ENCODE results near the gene SLC4A8. TPM values are rescaled to one million over a fixed set of nuclear protein-coding genes. Genes with fewer than 3 reads are reported as not detected.
A peak's percentile ranks its signal among the peaks of the same experiment; 100 is the strongest.

Gene SLC4A8
- total and polyA plus RNA-seq, 2 donors (not counting 3 experiments of a cell fraction or from before 2014, with no cell fraction given), result 4.7 to 9.7 TPM

DNA sequence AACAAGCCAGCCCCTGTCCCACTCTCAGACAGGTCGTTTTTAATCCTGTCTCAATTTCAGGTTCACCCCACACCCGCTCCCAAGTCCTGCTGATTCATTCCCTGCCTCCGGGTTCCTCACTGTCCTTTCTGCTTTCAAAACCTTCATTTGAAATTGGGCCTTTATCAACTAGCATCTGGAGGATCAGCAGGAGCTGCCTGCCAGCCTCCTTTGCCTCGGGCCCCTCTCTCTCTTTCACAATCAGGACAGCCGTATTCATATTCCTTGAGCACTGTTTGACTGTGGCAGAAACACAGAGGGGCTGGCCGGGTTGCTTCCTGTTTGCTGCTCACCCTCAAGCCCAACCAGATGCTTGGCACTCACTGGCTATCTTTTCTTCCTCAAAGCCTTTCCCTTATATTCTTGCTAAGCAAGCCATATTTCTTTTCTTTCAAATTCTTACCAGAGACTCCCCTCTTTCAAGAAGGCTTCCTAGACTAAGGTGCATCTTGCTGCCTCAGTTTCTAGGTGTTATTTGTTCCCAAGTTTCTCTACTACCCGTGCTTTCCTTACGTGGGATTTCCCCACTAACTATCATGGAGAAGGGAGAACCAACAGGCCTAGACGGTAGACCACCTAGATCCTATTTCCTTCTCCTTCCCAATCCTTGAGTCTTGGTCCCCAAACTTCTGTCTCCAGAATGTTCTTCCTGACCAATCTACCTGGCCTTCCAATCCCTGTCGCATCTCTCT lies 36.4 kb upstream of the SLC4A8 start:
- DNase-seq (ENCODE audit: low read depth, low spot score), result peak; percentile 26
- CTCF ChIA-PET, result interaction anchor here (1.9 kb wide), 1 partner anchor 17 kb away, joined by 9 read pairs; no protein-coding TSS in a partner anchor

More for the DNA sequence above, 36.4 kb upstream of the SLC4A8 start:
- Histone ChIP-seq H2AFZ (ENCODE audit: low read depth, low read length) (no peak overlapping the region), H3K9me3 (replicated peaks; ENCODE audit: control insufficient read depth, insufficient read depth, low read length) (no peaks in the 10 kb centered on the region), H3K27me3 (ENCODE audit: control insufficient read depth in 2 of 2, insufficient read depth in 2 of 2, low read length in 2 of 2) (no peaks in the 10 kb centered on the region), H3K36me3 (ENCODE audit: control insufficient read depth in 2 of 2, extremely low read depth in 1 of 2, insufficient read depth in 2 of 2, low read length in 2 of 2) (no peaks in the 10 kb centered on the region), H3K4me3 (replicated peaks in 1 of 3; ENCODE audit: insufficient read depth in 1 of 3, low read depth in 1 of 3, low read length in 3 of 3) (no peak overlapping the region), H3K27ac (ENCODE audit: insufficient read depth, low read depth, low read length) (no peak overlapping the region), H3K4me2 (ENCODE audit: insufficient read depth, low read length) (no peak overlapping the region), H3K79me2 (ENCODE audit: control insufficient read depth, insufficient read depth, low read length) (peaks cover 5% of the 10 kb centered on the region), H3K9ac (replicated peaks; ENCODE audit: extremely low read depth, insufficient read depth, low read length) (no peak overlapping the region), H3K9me1 (replicated peaks; ENCODE audit: control insufficient read depth, extremely low read depth, insufficient read depth, low read length) (no peaks in the 10 kb centered on the region), H4K20me1 (replicated peaks; ENCODE audit: control insufficient read depth, extremely low read depth, insufficient read depth, low read length) (no peaks in the 10 kb centered on the region), H3K4me1 (ENCODE audit: control insufficient read depth, extremely low read depth, insufficient read depth, low read length) (peaks cover 15% of the 10 kb centered on the region)
- no peak for FAIRE-seq
- POLR2A ChIA-PET, result no interaction called here
- BruUV-seq (replicated peaks), result no TSS peak
- intact Hi-C loops (cut with micrococcal nuclease) (no loop called here), dilution Hi-C loops (cut with MboI; ENCODE audit: extremely low pct_ligation_motif_present, low sequenced_read_pairs) (no loop called here)
- TF ChIP-seq MYC (IDR thresholded peaks at IDR 0.05; ENCODE audit: low read depth, low read length) (no peak), EZH2 (IDR thresholded peaks at IDR 0.05; ENCODE audit: borderline replicate concordance, low read depth, low read length, severe bottlenecking) (no peak), POLR2AphosphoS5 (IDR thresholded peaks at IDR 0.05; ENCODE audit: insufficient read depth, low read depth, low read length) (no peak), JUN (IDR thresholded peaks at IDR 0.05; ENCODE audit: borderline replicate concordance, insufficient read depth, insufficient read length, low read depth) (no peak), FOS (IDR thresholded peaks at IDR 0.05; ENCODE audit: borderline replicate concordance, insufficient read depth, low read length) (no peak)
- TF ChIP-seq, protein P1, sequence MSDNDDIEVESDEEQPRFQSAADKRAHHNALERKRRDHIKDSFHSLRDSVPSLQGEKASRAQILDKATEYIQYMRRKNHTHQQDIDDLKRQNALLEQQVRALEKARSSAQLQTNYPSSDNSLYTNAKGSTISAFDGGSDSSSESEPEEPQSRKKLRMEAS (IDR thresholded peaks at IDR 0.05; ENCODE audit: insufficient read depth, insufficient read length), result no peak
- TF ChIP-seq, protein P2, sequence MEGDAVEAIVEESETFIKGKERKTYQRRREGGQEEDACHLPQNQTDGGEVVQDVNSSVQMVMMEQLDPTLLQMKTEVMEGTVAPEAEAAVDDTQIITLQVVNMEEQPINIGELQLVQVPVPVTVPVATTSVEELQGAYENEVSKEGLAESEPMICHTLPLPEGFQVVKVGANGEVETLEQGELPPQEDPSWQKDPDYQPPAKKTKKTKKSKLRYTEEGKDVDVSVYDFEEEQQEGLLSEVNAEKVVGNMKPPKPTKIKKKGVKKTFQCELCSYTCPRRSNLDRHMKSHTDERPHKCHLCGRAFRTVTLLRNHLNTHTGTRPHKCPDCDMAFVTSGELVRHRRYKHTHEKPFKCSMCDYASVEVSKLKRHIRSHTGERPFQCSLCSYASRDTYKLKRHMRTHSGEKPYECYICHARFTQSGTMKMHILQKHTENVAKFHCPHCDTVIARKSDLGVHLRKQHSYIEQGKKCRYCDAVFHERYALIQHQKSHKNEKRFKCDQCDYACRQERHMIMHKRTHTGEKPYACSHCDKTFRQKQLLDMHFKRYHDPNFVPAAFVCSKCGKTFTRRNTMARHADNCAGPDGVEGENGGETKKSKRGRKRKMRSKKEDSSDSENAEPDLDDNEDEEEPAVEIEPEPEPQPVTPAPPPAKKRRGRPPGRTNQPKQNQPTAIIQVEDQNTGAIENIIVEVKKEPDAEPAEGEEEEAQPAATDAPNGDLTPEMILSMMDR (IDR thresholded peaks at IDR 0.05; ENCODE audit: extremely low read depth in 1 of 2, insufficient read depth in 1 of 2, low read depth in 1 of 2, low read length in 2 of 2), result no peak
